B cell (primary cell): Measurements from ENCODE around the gene PWWP2B. TPM values are rescaled to one million over a fixed set of nuclear protein-coding genes. Genes with fewer than 3 reads are reported as not detected.

Experiments
- ATAC-seq: fragments of 200-7000 bp; cut with Tn5 transposase; one replicate; pipeline ENCODE4 v1.10.0; 2021; ENCODE audit warnings: low read depth, mild to moderate bottlenecking, moderate number of reproducible peaks, moderate library complexity
- CTCF ChIA-PET: fragments of 350-600 bp; sonication (Branson Sonifier 250); formaldehyde crosslinking; loops from one replicate; lab custom pipeline; 2021; ENCODE audit warnings: antibody characterized with exemption, inconsistent platforms; lab: Charles Lee
- POLR2A ChIA-PET: fragments of 350-600 bp; sonication (Branson Sonifier 250); formaldehyde crosslinking; loops from one replicate; lab custom pipeline; 2021; ENCODE audit warnings: antibody characterized with exemption; lab: Charles Lee
- DNase-seq: peaks from one replicate; pipeline ENCODE4 v3.0.0; 2013
- H2AFZ ChIP-seq: 2 replicates; pipeline ENCODE4 v1.6.1; 2012; ENCODE audit warnings: mild to moderate bottlenecking, low read depth, low read length; ENCODE audit not compliant: insufficient read depth, poor library complexity, severe bottlenecking
- H3K27ac ChIP-seq, 2 donors: 1 replicate in 1 of 2; 2 replicates in 1 of 2; pipeline ENCODE4 v1.5.1; 2012 to 2013; ENCODE audit warnings: low read length in 2 of 2, mild to moderate bottlenecking in 2 of 2, moderate library complexity in 1 of 2
- H3K27me3 ChIP-seq, 4 experiments: fragments of 200-600 bp in 1 of 4; sonication (generic) in 1 of 4; replicated peaks in 1 of 4; 1 replicate in 2 of 4; 2 replicates in 2 of 4; pipeline versions ENCODE4 v1.6.1 to v1.7.0; 2013 to 2016; ENCODE audit warnings: low read length in 3 of 4, mild to moderate bottlenecking in 2 of 4, mixed read lengths in 1 of 4, moderate library complexity in 1 of 4; ENCODE audit not compliant: insufficient read depth in 4 of 4, control insufficient read depth in 3 of 4; ENCODE audit errors: control extremely low read depth in 1 of 4
- H3K36me3 ChIP-seq, 2 experiments: replicated peaks in 1 of 2; 1 replicate in 1 of 2; 2 replicates in 1 of 2; pipeline versions ENCODE4 v1.6.1 to v1.7.1; 2013; ENCODE audit warnings: low read length in 1 of 2; ENCODE audit not compliant: insufficient read depth in 2 of 2, control insufficient read depth in 1 of 2; ENCODE audit errors: control extremely low read depth in 1 of 2, extremely low read depth in 1 of 2
- H3K4me1 ChIP-seq, 2 donors: fragments of 200-600 bp in 1 of 2; sonication (generic) in 1 of 2; 1 replicate in 1 of 2; 2 replicates in 1 of 2; pipeline versions ENCODE4 v1.5.1 to v1.6.1; 2013 to 2017; ENCODE audit warnings: low read length in 2 of 2; ENCODE audit not compliant: control insufficient read depth in 2 of 2, insufficient read depth in 2 of 2
- H3K4me2 ChIP-seq: replicated peaks from 2 replicates; pipeline ENCODE3; 2012; ENCODE audit warnings: mild to moderate bottlenecking, low read depth, low read length; ENCODE audit not compliant: poor library complexity, severe bottlenecking
- H3K4me3 ChIP-seq, 5 experiments: fragments of 200-600 bp in 1 of 5; sonication (generic) in 1 of 5; 1 replicate in 3 of 5; 2 replicates in 2 of 5; pipeline versions ENCODE4 v1.5.1 to v1.7.0; 2011 to 2016; ENCODE audit warnings: low read length in 4 of 5, mild to moderate bottlenecking in 4 of 5, low read depth in 2 of 5, control low read depth in 1 of 5, moderate library complexity in 1 of 5; ENCODE audit not compliant: insufficient read depth in 1 of 5; ENCODE audit errors: control extremely low read depth in 1 of 5, extremely low read depth in 1 of 5
- H3K79me2 ChIP-seq: fragments of 200-600 bp; sonication (generic); one replicate; pipeline ENCODE4 v1.6.0; 2016; ENCODE audit warnings: low read length; ENCODE audit not compliant: control insufficient read depth, insufficient read depth
- H3K9ac ChIP-seq: fragments of 200-600 bp; sonication (generic); 2 replicates; pipeline ENCODE4 v1.6.1; 2017; ENCODE audit warnings: mild to moderate bottlenecking, low read length, moderate library complexity
- H3K9me3 ChIP-seq, 3 donors: one replicate each; pipeline versions ENCODE4 v1.6.1 to v1.7.1; 2013; ENCODE audit warnings: low read length in 2 of 3; ENCODE audit not compliant: control insufficient read depth in 2 of 3, insufficient read depth in 1 of 3; ENCODE audit errors: control extremely low read depth in 1 of 3
- H4K20me1 ChIP-seq: 2 replicates; pipeline ENCODE4 v1.6.0; 2012; ENCODE audit warnings: mild to moderate bottlenecking, low read length; ENCODE audit not compliant: insufficient read depth, control insufficient read depth, poor library complexity, severe bottlenecking
- H3K27ac Mint-ChIP-seq: one replicate; pipeline ENCODE4 v1.8.0; 2021; ENCODE audit warnings: mixed read lengths
- H3K27me3 Mint-ChIP-seq: one replicate; pipeline ENCODE4 v1.8.0; 2021; ENCODE audit warnings: mixed read lengths
- H3K4me1 Mint-ChIP-seq: one replicate; pipeline ENCODE4 v1.8.0; 2021; ENCODE audit warnings: mixed read lengths
- H3K4me3 Mint-ChIP-seq: one replicate; pipeline ENCODE4 v1.8.0; 2021; ENCODE audit warnings: mixed read lengths
- H3K9me3 Mint-ChIP-seq: one replicate; pipeline ENCODE4 v1.8.0; 2022; ENCODE audit warnings: mixed read lengths; ENCODE audit not compliant: insufficient read depth
- CTCF ChIP-seq: fragments of 200-600 bp; IDR thresholded peaks from one replicate; pipeline ENCODE4 v1.8.0; 2022; ENCODE audit warnings: antibody characterized with exemption, mild to moderate bottlenecking
- EZH2 ChIP-seq: IDR thresholded peaks from 2 replicates; pipeline ENCODE4 v1.6.1; 2012; ENCODE audit warnings: borderline replicate concordance, low read depth, mild to moderate bottlenecking, moderate library complexity, low read length; ENCODE audit not compliant: insufficient read depth, poor library complexity, severe bottlenecking
- WGBS: methylation state at CpG from one replicate; pipeline ENCODE4 v1.1.5; 2013; ENCODE audit warnings: missing lambda C conversion rate; ENCODE audit not compliant: insufficient coverage; 5-methylcytosine and 5-hydroxymethylcytosine counted together
- intact Hi-C: fragments of 100-400 bp; cut with micrococcal nuclease; formaldehyde crosslinking; loops from one replicate; pipeline ENCODE4 v1.10.0; 2022
- polyA plus RNA-seq: library from polyadenylated mRNA; depleted of rRNA; stranded (reverse); fragments of >200 nt; gene quantifications from 2 replicates; pipeline ENCODE4 v1.2.3, GENCODE V29; 2012
- total RNA-seq, 2 donors: library from RNA; stranded (reverse); fragments of 120-200 nt in 1 of 2; gene quantifications; 1 replicate in 1 of 2; 2 replicates in 1 of 2; pipeline versions ENCODE4 v1.2.3 to v1.2.4, GENCODE V29; 2013 to 2022

The PWWP2B gene
- total and polyA plus RNA-seq, 2 donors (not counting 1 experiment from before 2014, with no cell fraction given): 13.6 to 34.4 TPM

DNA sequence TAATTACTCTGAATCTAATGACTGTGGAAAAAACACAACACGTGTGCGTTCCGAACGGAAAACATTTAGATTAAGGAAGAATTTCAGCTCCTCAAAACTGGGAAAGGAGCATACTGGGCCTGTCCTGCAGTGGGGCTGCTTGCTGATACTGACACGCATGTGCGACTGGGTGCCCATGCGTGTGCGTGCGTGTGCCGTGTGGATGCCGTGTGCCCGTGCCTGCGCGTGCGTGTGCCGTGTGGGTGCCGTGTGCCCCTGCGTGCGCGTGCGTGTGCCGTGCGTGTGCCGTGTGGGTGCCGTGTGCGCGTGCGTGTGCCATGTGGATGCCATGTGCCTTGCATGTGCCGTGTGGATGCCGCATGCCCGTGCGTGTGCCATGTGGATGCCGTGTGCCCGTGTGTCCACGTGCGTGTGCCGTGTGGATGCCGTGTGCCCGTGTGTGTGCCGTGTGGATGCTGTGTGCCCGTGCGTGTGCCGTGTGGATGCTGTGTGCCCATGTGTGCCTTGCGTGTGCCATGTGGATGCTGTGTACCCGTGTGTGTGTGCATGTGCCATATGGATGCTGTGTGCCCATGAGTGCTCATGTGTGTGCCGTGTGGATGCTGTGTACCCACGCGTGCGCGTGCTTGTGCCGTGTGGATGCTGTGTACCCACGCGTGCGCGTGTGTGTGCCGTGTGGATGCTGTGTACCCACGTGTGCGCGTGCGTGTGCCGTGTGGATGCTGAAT lies 28.2 kb downstream of the PWWP2B start:
- ChIA-PET POLR2A (interaction anchor here (0.9 kb wide), 1 partner anchor 14 kb away, joined by 4 read pairs; no protein-coding TSS in a partner anchor), CTCF (interaction anchor here (0.9 to 4.1 kb wide), 2 partner anchors 18 to 22 kb away, joined by 3 to 29 read pairs; no protein-coding TSS in a partner anchor)
- WGBS: 95% methylated on average over 52 of the region's 61 CpGs
- H3K4me2 ChIP-seq: no peak overlapping the region
- peaks cover 0 to 3% of the 10 kb centered on the region in 2 experiments for H3K36me3 ChIP-seq
- Mint-ChIP-seq H3K4me1 (peaks cover 40% of the 10 kb centered on the region), H3K4me3 (no peak overlapping the region), H3K9me3 (no peaks in the 10 kb centered on the region), H3K27ac (peak overlapping the region; percentile 50), H3K27me3 (no peaks in the 10 kb centered on the region)
- no peaks in the 10 kb centered on the region for H3K27me3 ChIP-seq
- no peak overlapping the region for H2AFZ ChIP-seq
- H3K4me1 ChIP-seq: peaks cover 47 to 54% of the 10 kb centered on the region in 2 donors
- intact Hi-C loops: no loop called here
- ATAC-seq (no peak), DNase-seq (no peak)
- no peak overlapping the region for H3K27ac ChIP-seq
- peaks cover 0 to 3% (median 0%) of the 10 kb centered on the region in 3 donors for H3K9me3 ChIP-seq
- H4K20me1 ChIP-seq: no peaks in the 10 kb centered on the region
- no peak overlapping the region for H3K4me3 ChIP-seq
- H3K79me2 ChIP-seq: no peaks in the 10 kb centered on the region
- H3K9ac ChIP-seq: no peak overlapping the region
- TF ChIP-seq EZH2 (no peak), CTCF (no peak)

DNA sequence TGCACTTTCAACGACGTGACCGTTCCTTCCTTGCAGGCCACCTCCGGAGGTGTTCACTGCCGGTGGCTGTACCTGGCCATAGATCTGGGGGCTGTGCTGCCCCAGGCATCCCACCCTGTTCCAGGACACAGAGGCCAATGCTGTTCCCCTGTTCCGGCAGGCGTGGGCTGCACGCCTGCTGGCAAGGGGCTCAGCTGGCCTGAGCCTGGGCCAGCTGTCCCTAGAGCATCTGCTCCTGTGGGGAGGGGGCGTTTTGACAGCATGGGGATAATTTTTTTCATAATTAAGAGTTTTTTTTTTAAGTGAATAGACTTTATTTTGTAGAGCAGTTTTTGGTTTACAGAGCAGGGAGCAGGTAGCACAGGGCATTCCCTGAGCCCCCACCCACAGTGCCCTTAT lies 28.8 kb downstream of the PWWP2B start:
- WGBS: 98% methylated on average over 8 of the region's 9 CpGs
- H3K9me3 ChIP-seq: peaks cover 0 to 3% (median 0%) of the 10 kb centered on the region in 3 donors
- ChIA-PET CTCF (no interaction called here), POLR2A (no interaction called here)
- H3K27me3 Mint-ChIP-seq: no peaks in the 10 kb centered on the region
- peaks cover 38% of the 10 kb centered on the region for H3K4me1 Mint-ChIP-seq
- H4K20me1 ChIP-seq: no peaks in the 10 kb centered on the region
- H3K4me1 ChIP-seq: peaks cover 42 to 49% of the 10 kb centered on the region in 2 donors
- peaks cover 0 to 3% of the 10 kb centered on the region in 2 experiments for H3K36me3 ChIP-seq
- H3K4me3 Mint-ChIP-seq: no peak overlapping the region
- no peaks in the 10 kb centered on the region for H3K27me3 ChIP-seq
- H3K4me3 ChIP-seq: no peak overlapping the region
- no peak overlapping the region for H3K4me2 ChIP-seq
- no peaks in the 10 kb centered on the region for H3K79me2 ChIP-seq
- no peaks in the 10 kb centered on the region for H3K9me3 Mint-ChIP-seq
- H3K27ac ChIP-seq: no peak overlapping the region
- TF ChIP-seq EZH2 (no peak), CTCF (no peak)
- peak overlapping the region; percentile 50 for H3K27ac Mint-ChIP-seq
- H2AFZ ChIP-seq: no peak overlapping the region
- no peak for DNase-seq
- intact Hi-C loops: no loop called here
- no peak for ATAC-seq
- no peak overlapping the region for H3K9ac ChIP-seq
